Measurements from ENCODE around the gene RPL22. TPM values are rescaled to one million over a fixed set of nuclear protein-coding genes. Genes with fewer than 3 reads are reported as not detected.

RPL22 gene
- total RNA-seq, 1 donor from 2014 or later, result 601 TPM

DNA sequence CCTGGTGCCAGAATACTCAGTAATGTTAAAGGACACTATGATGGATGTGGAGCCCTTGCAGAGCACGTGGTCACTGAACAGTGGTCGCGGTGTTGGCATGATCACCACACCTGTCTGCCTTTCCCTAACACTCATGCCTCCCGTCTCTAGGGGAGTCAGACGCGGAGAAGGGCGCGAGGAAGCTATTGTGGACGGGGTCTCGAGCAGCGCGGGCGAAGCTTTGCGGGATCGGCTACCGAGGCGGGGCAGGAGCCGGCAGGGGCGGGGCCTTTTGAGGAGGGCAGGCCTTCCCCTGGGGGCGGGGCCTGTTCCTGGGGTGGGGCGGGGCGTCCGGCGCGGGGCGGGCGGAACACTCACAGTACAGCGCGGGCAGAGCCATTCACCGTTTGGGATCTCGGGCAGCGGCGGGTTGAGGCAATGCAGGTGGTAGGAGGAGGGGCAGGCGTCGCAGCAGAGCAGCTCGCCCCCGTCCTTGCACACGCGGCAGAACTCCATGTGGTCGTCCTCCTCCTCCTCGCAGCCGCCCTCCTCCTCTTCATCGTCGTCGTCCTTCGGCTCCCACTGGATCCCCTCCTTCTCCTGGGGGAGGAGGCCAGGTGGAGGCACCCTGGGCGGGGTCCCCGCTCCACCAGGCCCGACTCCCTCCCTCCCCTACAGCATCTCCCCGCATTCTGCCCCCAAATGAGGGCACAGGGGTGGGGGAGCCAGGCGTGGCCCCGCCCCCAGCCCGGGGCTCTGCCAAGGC is 50.7 kb downstream of the RPL22 start:
- H3K27ac Mint-ChIP-seq (ENCODE audit: unreplicated experiment), result peak overlapping the region; percentile 48
- H3K9me3 Mint-ChIP-seq (ENCODE audit: unreplicated experiment), result no peaks in the 10 kb centered on the region
- H3K4me1 Mint-ChIP-seq (ENCODE audit: unreplicated experiment), result no peaks in the 10 kb centered on the region
- no peaks in the 10 kb centered on the region for H3K36me3 Mint-ChIP-seq (ENCODE audit: low read depth, unreplicated experiment)
- peak; percentile 77 for DNase-seq (ENCODE audit: low spot score)
- peak overlapping the region; percentile 62 for H3K4me3 Mint-ChIP-seq (ENCODE audit: unreplicated experiment)
- peaks cover 12% of the 10 kb centered on the region for H3K27me3 Mint-ChIP-seq (ENCODE audit: unreplicated experiment)
- TF ChIP-seq, protein P1, sequence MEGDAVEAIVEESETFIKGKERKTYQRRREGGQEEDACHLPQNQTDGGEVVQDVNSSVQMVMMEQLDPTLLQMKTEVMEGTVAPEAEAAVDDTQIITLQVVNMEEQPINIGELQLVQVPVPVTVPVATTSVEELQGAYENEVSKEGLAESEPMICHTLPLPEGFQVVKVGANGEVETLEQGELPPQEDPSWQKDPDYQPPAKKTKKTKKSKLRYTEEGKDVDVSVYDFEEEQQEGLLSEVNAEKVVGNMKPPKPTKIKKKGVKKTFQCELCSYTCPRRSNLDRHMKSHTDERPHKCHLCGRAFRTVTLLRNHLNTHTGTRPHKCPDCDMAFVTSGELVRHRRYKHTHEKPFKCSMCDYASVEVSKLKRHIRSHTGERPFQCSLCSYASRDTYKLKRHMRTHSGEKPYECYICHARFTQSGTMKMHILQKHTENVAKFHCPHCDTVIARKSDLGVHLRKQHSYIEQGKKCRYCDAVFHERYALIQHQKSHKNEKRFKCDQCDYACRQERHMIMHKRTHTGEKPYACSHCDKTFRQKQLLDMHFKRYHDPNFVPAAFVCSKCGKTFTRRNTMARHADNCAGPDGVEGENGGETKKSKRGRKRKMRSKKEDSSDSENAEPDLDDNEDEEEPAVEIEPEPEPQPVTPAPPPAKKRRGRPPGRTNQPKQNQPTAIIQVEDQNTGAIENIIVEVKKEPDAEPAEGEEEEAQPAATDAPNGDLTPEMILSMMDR (IDR thresholded peaks at IDR 0.05; ENCODE audit: unreplicated experiment), result no peak

DNA sequence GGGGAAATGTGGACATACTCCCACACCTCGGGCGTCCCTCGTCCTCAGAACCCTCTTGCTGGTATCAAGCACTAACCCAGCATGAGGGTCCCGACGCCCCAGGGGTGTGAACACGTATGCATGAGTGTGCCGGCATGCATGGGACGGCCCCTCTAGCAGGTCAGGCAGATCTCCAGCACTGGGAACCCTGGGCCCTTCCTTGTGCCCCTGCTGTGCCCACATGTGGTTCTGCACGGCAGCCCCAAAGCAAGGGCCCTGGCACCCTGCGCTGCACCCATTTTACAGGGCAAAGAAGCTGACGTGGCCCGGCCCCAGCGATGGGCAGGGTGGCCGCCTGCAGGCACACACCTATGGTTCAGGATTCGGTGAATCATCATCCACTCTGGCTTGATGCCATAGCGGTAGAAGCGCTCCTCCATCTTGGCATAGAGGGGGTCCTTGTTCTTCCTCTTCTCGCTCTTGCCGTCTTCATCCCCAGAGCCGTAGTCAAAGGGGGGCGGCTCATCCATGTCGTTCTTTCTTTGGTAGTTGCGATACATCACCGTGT is 53.5 kb downstream of the RPL22 start:
- peaks cover 7% of the 10 kb centered on the region for H3K27me3 Mint-ChIP-seq (ENCODE audit: unreplicated experiment)
- no peaks in the 10 kb centered on the region for H3K9me3 Mint-ChIP-seq (ENCODE audit: unreplicated experiment)
- H3K4me3 Mint-ChIP-seq (ENCODE audit: unreplicated experiment), result no peak overlapping the region
- peak overlapping the region; percentile 28 for H3K27ac Mint-ChIP-seq (ENCODE audit: unreplicated experiment)
- no peak for DNase-seq (ENCODE audit: low spot score)
- no peaks in the 10 kb centered on the region for H3K36me3 Mint-ChIP-seq (ENCODE audit: low read depth, unreplicated experiment)
- H3K4me1 Mint-ChIP-seq (ENCODE audit: unreplicated experiment), result no peaks in the 10 kb centered on the region
- TF ChIP-seq, protein P1 (IDR thresholded peaks at IDR 0.05; ENCODE audit: unreplicated experiment), result no peak

DNA sequence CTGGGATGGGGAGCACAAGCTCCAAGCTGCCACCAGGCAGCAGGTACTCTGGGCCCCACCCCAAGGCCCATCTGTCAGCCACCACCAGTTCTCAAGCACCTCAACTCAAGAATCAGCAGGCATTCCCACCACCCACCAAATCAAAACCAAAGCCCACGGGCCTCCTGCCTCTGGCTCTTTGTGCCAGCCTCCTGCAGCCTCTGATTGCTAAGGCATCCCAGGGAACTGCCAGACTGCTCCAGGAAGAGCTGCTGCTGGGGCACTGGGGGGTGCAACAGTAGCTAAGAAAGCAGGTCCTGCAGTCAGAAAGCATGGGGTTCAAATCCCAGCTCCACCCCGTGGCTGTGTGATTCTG is 54.0 kb downstream of the RPL22 start:
- DNase-seq (ENCODE audit: low spot score), result no peak
- Mint-ChIP-seq H3K4me3 (ENCODE audit: unreplicated experiment) (no peak overlapping the region), H3K27ac (ENCODE audit: unreplicated experiment) (no peak overlapping the region), H3K9me3 (ENCODE audit: unreplicated experiment) (no peaks in the 10 kb centered on the region), H3K36me3 (ENCODE audit: low read depth, unreplicated experiment) (no peaks in the 10 kb centered on the region), H3K27me3 (ENCODE audit: unreplicated experiment) (peaks cover 6% of the 10 kb centered on the region), H3K4me1 (ENCODE audit: unreplicated experiment) (no peaks in the 10 kb centered on the region)
- TF ChIP-seq, protein P1 (IDR thresholded peaks at IDR 0.05; ENCODE audit: unreplicated experiment), result no peak

DNA sequence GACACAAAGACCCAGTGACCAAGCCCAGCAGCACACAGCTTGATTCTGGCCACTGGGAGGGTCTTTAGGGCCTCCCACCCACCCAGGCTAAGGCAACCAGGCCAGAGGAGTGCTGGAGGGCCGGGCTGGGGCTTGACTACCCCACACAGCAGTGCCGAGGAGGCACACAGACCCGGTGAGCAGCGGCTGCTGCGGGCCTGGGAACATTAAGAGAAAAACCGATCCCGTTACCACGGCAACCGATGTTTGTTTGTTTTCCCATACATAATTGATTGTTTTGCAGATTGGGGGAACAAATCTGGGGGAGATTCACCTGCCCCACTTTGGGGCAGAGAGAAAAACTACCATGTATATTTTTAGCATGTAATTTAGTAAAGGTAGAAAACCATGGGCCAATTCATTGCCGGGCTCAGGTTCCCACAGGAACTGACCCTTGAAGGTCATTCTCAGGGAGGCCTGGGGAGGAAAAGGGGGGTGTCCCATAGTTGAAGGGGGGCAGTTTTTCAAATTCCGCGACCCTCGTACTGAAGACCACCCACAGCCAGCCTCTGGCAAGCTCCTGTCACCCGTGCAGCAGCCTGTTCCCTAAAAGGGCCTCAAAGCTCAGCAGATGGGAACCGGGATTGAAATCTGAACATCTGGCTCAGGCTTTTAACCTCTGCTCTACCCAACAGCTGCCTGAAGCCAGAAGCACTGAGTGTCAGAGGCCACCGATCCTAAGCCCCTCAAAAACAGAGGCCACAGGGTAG is 54.6 kb downstream of the RPL22 start:
- Mint-ChIP-seq H3K27ac (ENCODE audit: unreplicated experiment) (no peak overlapping the region), H3K36me3 (ENCODE audit: low read depth, unreplicated experiment) (no peaks in the 10 kb centered on the region), H3K27me3 (ENCODE audit: unreplicated experiment) (peaks cover 6% of the 10 kb centered on the region), H3K4me3 (ENCODE audit: unreplicated experiment) (no peak overlapping the region), H3K9me3 (ENCODE audit: unreplicated experiment) (no peaks in the 10 kb centered on the region), H3K4me1 (ENCODE audit: unreplicated experiment) (no peaks in the 10 kb centered on the region)
- TF ChIP-seq, protein P1 (IDR thresholded peaks at IDR 0.05; ENCODE audit: unreplicated experiment), result no peak
- no peak for DNase-seq (ENCODE audit: low spot score)

DNA sequence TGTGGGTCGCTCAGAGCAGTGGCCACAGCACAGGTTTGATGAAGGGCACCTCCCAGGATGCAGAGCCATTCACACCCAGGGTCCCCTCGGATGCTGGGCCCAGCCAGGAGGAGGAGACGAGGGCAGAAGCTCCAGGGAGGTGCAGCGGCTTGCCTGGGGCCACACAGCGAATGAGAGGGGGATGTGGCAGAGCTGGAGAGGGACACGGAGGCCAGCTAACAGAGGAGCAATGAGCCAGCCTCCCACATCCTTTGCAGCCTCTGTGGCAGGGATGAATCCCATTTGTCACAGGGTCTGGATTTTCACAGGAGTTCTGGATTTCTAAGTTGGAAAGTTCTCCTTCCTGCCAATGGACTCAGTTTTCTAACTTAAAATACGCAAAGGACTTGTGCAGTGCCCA is 55.2 kb downstream of the RPL22 start:
- Mint-ChIP-seq H3K9me3 (ENCODE audit: unreplicated experiment) (no peaks in the 10 kb centered on the region), H3K27ac (ENCODE audit: unreplicated experiment) (no peak overlapping the region), H3K4me3 (ENCODE audit: unreplicated experiment) (no peak overlapping the region), H3K36me3 (ENCODE audit: low read depth, unreplicated experiment) (no peaks in the 10 kb centered on the region), H3K4me1 (ENCODE audit: unreplicated experiment) (no peaks in the 10 kb centered on the region), H3K27me3 (ENCODE audit: unreplicated experiment) (peaks cover 6% of the 10 kb centered on the region)
- TF ChIP-seq, protein P1 (IDR thresholded peaks at IDR 0.05; ENCODE audit: unreplicated experiment), result no peak
- DNase-seq (ENCODE audit: low spot score), result no peak

Measured in endothelial cell (in vitro differentiated cells).